Neural cell (in vitro differentiated cells): ENCODE results near the gene TRMT6.

Experiments used
- EP300 ChIP-seq: fragments of 450-650 bp; conservative IDR thresholded peaks from 2 replicates; pipeline ENCODE4 v1.6.1; 2014; ENCODE audit warnings: antibody characterized with exemption, mild to moderate bottlenecking, moderate library complexity; ENCODE audit not compliant: poor library complexity, severe bottlenecking
- MXI1 ChIP-seq: fragments of 450-650 bp; conservative IDR thresholded peaks from 2 replicates; pipeline ENCODE4 v1.6.1; 2014; ENCODE audit warnings: antibody characterized with exemption, mild to moderate bottlenecking; ENCODE audit not compliant: poor library complexity, severe bottlenecking
- TF ChIP-seq, protein P1 (sequence below): fragments of 450-650 bp; IDR thresholded peaks from 2 replicates; pipeline ENCODE4 v1.5.1; 2014; ENCODE audit warnings: antibody characterized with exemption, mild to moderate bottlenecking, moderate library complexity; ENCODE audit not compliant: poor library complexity, severe bottlenecking

DNA sequence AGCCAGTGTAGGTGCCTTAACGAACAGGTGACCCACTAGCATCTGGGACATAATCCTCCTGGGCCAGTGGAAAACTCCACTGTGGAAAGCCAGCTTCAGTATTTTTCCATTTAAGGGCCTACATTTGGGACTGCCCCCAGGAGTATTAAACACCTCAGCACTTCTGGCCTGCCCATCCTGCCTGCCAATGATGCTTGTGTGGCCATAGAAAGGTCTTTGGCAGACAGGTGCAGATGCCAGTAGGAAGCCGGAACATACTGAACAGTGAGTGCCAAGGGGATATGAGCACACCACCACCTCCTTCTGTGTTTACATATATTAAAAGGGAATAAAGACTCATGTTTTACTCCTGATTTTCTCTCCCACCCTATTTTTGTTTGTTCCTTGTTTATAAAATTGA is 20.0 kb upstream of the TRMT6 start:
- TF ChIP-seq, protein P1, sequence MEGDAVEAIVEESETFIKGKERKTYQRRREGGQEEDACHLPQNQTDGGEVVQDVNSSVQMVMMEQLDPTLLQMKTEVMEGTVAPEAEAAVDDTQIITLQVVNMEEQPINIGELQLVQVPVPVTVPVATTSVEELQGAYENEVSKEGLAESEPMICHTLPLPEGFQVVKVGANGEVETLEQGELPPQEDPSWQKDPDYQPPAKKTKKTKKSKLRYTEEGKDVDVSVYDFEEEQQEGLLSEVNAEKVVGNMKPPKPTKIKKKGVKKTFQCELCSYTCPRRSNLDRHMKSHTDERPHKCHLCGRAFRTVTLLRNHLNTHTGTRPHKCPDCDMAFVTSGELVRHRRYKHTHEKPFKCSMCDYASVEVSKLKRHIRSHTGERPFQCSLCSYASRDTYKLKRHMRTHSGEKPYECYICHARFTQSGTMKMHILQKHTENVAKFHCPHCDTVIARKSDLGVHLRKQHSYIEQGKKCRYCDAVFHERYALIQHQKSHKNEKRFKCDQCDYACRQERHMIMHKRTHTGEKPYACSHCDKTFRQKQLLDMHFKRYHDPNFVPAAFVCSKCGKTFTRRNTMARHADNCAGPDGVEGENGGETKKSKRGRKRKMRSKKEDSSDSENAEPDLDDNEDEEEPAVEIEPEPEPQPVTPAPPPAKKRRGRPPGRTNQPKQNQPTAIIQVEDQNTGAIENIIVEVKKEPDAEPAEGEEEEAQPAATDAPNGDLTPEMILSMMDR: no peak
- no peak for TF ChIP-seq EP300
- TF ChIP-seq MXI1: no peak
